T-helper 1 cell treated with Interleukin-12 subunit alpha and Interleukin-12 subunit beta and Interleukin-4 antibody, amounts not matched to agents 30 μg/mL and 1 μg/mL, for 36 hours (primary cell): Measurements from ENCODE around the gene PRSS50.
A peak's percentile ranks its signal among the peaks of the same experiment; 100 is the strongest.

ENCODE experiments used
- H3K27ac Mint-ChIP-seq: one replicate; pipeline ENCODE4 v1.8.0; 2021; ENCODE audit warnings: mild to moderate bottlenecking, mixed read lengths
- H3K27me3 Mint-ChIP-seq: one replicate; pipeline ENCODE4 v1.8.0; 2021; ENCODE audit warnings: low read depth, mixed read lengths
- H3K36me3 Mint-ChIP-seq: one replicate; pipeline ENCODE4 v1.8.0; 2021; ENCODE audit warnings: low read depth, mixed read lengths
- H3K4me1 Mint-ChIP-seq: one replicate; pipeline ENCODE4 v1.8.0; 2021; ENCODE audit warnings: low read depth, mixed read lengths
- H3K4me3 Mint-ChIP-seq: one replicate; pipeline ENCODE4 v1.8.0; 2021; ENCODE audit warnings: mild to moderate bottlenecking, moderate library complexity, mixed read lengths
- H3K9me3 Mint-ChIP-seq: one replicate; pipeline ENCODE4 v1.8.0; 2021; ENCODE audit warnings: mixed read lengths

PRSS50 gene

DNA sequence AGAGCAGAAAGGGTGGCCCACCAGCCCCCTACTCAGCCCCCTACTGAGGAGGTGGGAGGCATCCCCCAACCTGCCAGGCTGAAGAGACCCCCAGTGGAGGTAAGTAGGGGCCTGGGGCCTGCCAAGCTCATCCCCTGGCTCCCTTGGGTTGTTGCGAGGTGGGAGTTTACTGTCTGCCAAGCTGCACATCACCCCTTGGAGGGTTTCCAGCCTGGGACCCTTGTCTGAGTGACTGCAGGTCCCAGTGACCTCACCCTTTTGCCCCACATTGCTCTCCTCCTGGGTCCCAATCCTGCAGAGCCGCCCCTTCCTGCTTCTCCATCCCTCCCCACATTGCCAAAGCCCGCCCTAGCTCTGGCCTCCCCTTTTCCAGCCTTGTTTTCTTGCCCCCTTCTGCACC, 23.1 kb downstream of the PRSS50 start:
- peaks cover 22% of the 10 kb centered on the region for H3K4me1 Mint-ChIP-seq
- H3K27me3 Mint-ChIP-seq, result peaks cover 25% of the 10 kb centered on the region
- H3K36me3 Mint-ChIP-seq, result no peaks in the 10 kb centered on the region
- no peaks in the 10 kb centered on the region for H3K9me3 Mint-ChIP-seq
- H3K4me3 Mint-ChIP-seq, result peak overlapping the region; percentile 34
- H3K27ac Mint-ChIP-seq, result no peak overlapping the region

DNA sequence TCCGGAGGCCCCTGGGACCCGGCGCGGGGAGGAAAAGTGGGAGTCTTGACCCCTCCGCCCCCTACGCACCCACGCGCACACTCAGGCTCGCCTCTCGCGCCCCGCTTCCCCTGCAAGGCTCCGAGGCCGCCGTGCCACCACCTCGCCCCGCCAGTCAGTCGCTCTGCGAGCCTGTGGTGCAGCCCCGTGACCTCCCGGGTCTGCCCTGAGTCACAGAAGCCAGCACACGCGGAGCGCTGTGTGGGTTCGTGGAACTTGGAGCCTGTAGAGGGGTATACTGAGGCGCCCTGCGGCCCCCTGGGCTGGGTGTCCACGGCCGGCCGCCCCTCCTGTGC, 23.8 kb downstream of the PRSS50 start:
- Mint-ChIP-seq H3K9me3 (no peaks in the 10 kb centered on the region), H3K4me1 (peaks cover 22% of the 10 kb centered on the region), H3K27ac (no peak overlapping the region), H3K4me3 (no peak overlapping the region), H3K27me3 (peaks cover 21% of the 10 kb centered on the region), H3K36me3 (no peaks in the 10 kb centered on the region)

- Mint-ChIP-seq H3K4me1 (peaks cover 22% of the 10 kb centered on the region), H3K4me3 (peak within 1 kb of the TSS; percentile 71), H3K27ac (no peak within 1 kb of the TSS), H3K27me3 (peaks cover 21% of the 10 kb centered on the region), H3K36me3 (no peaks in the 10 kb centered on the region), H3K9me3 (no peaks in the 10 kb centered on the region)
Measured at GRCh38 chr3:46693038-46693891, 24.4 kb downstream of the PRSS50 start, which contains the start of gene ALS2CL. Gene ALS2CL (minus strand): TSS chr3:46693679. CDS start chr3:46689440, 4,239 bp downstream.

DNA sequence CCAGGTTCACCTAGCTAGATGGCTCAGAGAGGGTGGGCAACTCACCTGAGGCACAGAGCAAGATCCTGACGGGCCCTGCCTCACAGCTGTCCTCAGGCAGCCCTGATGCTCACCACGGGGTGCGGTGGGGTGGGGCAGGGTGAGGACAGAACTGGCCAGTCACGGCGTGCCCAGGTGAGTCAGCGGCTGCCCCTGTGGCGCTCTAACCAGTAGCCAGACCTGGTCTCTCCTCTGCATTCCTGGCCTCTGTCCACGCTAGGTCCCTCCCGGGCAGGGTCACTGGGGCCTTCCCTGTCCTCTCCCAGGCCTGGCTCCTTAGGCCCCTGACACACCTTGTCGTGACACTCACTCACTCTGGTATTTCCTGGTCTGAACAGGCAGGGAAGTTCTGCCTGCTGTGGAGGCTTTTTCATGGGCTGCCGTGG, 25.1 kb downstream of the PRSS50 start:
- Mint-ChIP-seq H3K27me3 (peaks cover 21% of the 10 kb centered on the region), H3K36me3 (no peaks in the 10 kb centered on the region), H3K4me3 (peak overlapping the region; percentile 71), H3K9me3 (no peaks in the 10 kb centered on the region), H3K27ac (no peak overlapping the region), H3K4me1 (peaks cover 22% of the 10 kb centered on the region)

GRCh38 chr3:46690798-46691197, 26.9 kb downstream of the PRSS50 start:
- no peaks in the 10 kb centered on the region for H3K36me3 Mint-ChIP-seq
- H3K9me3 Mint-ChIP-seq, result no peaks in the 10 kb centered on the region
- H3K27me3 Mint-ChIP-seq, result peaks cover 21% of the 10 kb centered on the region
- H3K4me1 Mint-ChIP-seq, result peaks cover 18% of the 10 kb centered on the region
- H3K27ac Mint-ChIP-seq, result no peak overlapping the region
- no peak overlapping the region for H3K4me3 Mint-ChIP-seq

GRCh38 chr3:46685446-46685845, 32.2 kb downstream of the PRSS50 start:
- Mint-ChIP-seq H3K27ac (no peak overlapping the region), H3K4me3 (no peak overlapping the region), H3K4me1 (peaks cover 2% of the 10 kb centered on the region), H3K36me3 (no peaks in the 10 kb centered on the region), H3K9me3 (no peaks in the 10 kb centered on the region), H3K27me3 (no peaks in the 10 kb centered on the region)

DNA sequence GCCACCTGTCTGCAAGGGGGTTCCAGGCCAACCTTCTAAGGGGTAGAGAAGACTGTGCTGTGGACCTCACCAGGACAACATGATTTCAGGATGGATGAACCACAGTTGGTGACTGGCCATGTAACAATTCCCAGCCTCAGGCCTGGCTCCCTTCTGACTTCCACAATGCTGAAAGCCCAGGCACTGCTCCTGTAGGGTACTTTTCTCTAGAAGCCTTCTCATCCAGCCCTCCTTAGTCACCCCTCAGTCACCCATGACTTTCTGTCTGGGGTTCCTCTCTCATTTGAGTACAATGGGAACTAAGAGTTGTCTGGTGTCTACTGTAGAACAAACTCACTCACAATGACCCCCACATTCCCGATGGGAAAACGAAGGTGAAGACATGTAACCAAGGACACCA, 32.8 kb downstream of the PRSS50 start:
- no peaks in the 10 kb centered on the region for H3K36me3 Mint-ChIP-seq

DNA sequence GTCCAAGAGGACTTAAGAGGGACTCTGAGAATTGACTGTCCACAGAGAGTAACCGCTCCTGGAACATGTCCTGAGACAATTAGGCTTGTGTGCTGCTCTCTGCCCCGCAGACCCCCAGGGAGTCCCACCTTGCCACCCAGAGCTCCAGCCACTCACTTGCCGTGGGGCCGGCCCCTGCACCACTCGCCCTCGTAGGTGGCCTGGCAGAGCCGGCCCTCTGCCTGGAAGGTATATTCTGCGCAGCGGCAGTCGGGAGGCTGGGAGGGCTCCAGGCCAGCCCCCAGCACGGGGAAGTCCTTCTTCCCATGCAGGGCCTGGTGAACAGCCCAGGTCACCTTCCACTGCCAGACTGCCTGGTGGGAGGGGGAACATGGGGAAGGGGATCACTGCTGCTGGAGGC, 34.7 kb downstream of the PRSS50 start:
- no peaks in the 10 kb centered on the region for H3K27me3 Mint-ChIP-seq
- no peaks in the 10 kb centered on the region for H3K4me1 Mint-ChIP-seq
- H3K27ac Mint-ChIP-seq, result no peak overlapping the region
- H3K9me3 Mint-ChIP-seq, result no peaks in the 10 kb centered on the region
- no peak overlapping the region for H3K4me3 Mint-ChIP-seq
- no peaks in the 10 kb centered on the region for H3K36me3 Mint-ChIP-seq

More for the DNA sequence above, 32.8 kb downstream of the PRSS50 start:
- H3K9me3 Mint-ChIP-seq, result no peaks in the 10 kb centered on the region
- no peaks in the 10 kb centered on the region for H3K27me3 Mint-ChIP-seq
- no peak overlapping the region for H3K4me3 Mint-ChIP-seq
- no peaks in the 10 kb centered on the region for H3K4me1 Mint-ChIP-seq
- no peak overlapping the region for H3K27ac Mint-ChIP-seq

DNA sequence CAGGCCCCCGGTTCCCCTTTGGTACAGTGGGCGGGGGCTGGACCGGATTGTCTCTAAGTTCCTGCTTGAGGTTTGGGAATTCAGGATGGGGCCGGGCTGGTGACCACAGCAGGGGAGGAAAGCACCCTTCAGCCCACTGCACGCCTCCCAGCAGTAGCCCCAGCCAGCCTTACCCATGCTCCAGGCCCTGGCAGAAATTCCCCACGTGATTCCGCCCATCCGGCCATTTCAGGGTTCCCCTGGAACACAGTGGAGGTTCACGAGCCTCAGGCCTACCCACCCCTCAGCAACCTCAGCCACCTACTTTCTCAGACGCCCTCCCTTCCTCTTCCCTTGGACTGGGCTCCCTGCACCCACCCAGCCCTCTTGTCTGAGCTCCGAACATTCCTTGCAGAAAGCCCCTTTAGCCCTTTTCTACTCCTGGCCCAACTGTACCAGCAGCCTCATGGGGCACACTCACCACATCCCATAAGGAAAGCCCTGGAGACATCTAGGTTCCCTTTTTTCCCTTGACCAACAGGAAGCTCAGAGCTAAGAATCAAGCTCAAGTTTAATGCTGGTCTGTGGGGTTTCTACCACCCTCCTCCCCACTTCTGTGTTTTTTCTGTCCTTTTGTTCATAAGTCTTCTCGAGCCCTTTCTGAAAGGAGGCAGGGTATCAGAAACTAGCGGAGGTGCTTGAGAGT, 35.7 kb downstream of the PRSS50 start:
- Mint-ChIP-seq H3K4me1 (no peaks in the 10 kb centered on the region), H3K4me3 (no peak overlapping the region), H3K27me3 (no peaks in the 10 kb centered on the region), H3K36me3 (no peaks in the 10 kb centered on the region), H3K27ac (no peak overlapping the region), H3K9me3 (no peaks in the 10 kb centered on the region)

- Mint-ChIP-seq H3K9me3 (no peaks in the 10 kb centered on the region), H3K27me3 (no peaks in the 10 kb centered on the region), H3K36me3 (no peaks in the 10 kb centered on the region), H3K4me1 (no peaks in the 10 kb centered on the region), H3K27ac (no peak overlapping the region), H3K4me3 (no peak overlapping the region)
Measured at GRCh38 chr3:46681387-46681786, 36.3 kb downstream of the PRSS50 start.

- Mint-ChIP-seq H3K27ac (no peak overlapping the region), H3K4me1 (no peaks in the 10 kb centered on the region), H3K27me3 (no peaks in the 10 kb centered on the region), H3K36me3 (no peaks in the 10 kb centered on the region), H3K9me3 (no peaks in the 10 kb centered on the region), H3K4me3 (no peak overlapping the region)
Measured at GRCh38 chr3:46680298-46680826, 37.3 kb downstream of the PRSS50 start.

- Mint-ChIP-seq H3K4me1 (no peaks in the 10 kb centered on the region), H3K9me3 (no peaks in the 10 kb centered on the region), H3K4me3 (no peak overlapping the region), H3K36me3 (no peaks in the 10 kb centered on the region), H3K27me3 (no peaks in the 10 kb centered on the region), H3K27ac (no peak overlapping the region)
Measured at GRCh38 chr3:46679681-46680080, 38.0 kb downstream of the PRSS50 start.

- Mint-ChIP-seq H3K27me3 (no peaks in the 10 kb centered on the region), H3K27ac (no peak overlapping the region)
Measured at GRCh38 chr3:46678280-46678679, 39.4 kb downstream of the PRSS50 start.

GRCh38 chr3:46677411-46677726, 40.3 kb downstream of the PRSS50 start:
- Mint-ChIP-seq H3K27ac (no peak overlapping the region), H3K27me3 (no peaks in the 10 kb centered on the region), H3K4me1 (no peaks in the 10 kb centered on the region), H3K4me3 (no peak overlapping the region), H3K36me3 (no peaks in the 10 kb centered on the region), H3K9me3 (no peaks in the 10 kb centered on the region)

More at GRCh38 chr3:46678280-46678679, 39.4 kb downstream of the PRSS50 start:
- no peak overlapping the region for H3K4me3 Mint-ChIP-seq
- no peaks in the 10 kb centered on the region for H3K4me1 Mint-ChIP-seq
- no peaks in the 10 kb centered on the region for H3K36me3 Mint-ChIP-seq
- H3K9me3 Mint-ChIP-seq, result no peaks in the 10 kb centered on the region
